Central memory CD4-positive, alpha-beta T cell (primary cell): ENCODE measurements around the gene TOPBP1.
"Not testable (repeated sequence)": the region's sequence is repeated elsewhere in the genome, so short reads cannot be mapped to it uniquely, and the experiment has no call there.

Source experiments
- DNase-seq: peaks from one replicate; pipeline ENCODE4 v3.0.0; 2022
- total RNA-seq, 3 experiments: gene quantifications; one replicate each; lab custom pipeline; 2026; lab: John Stamatoyannopoulos, UW

TOPBP1 gene
- total RNA-seq, result 100 to 212 (median 103) reads per million in 3 experiments

- DNase-seq, result peak; percentile 79
Measured at GRCh38 chr3:133661454-133662277, at the start of gene TOPBP1. TOPBP1 (minus strand) TSS chr3:133661941; CDS start chr3:133661127, 814 bp downstream.

GRCh38 chr3:133711013-133711412, 49.3 kb upstream of the TOPBP1 start:
- DNase-seq, result no peak

- DNase-seq, result no peak
Measured at GRCh38 chr3:133709139-133709750, 47.5 kb upstream of the TOPBP1 start.

GRCh38 chr3:133706033-133706432, 44.3 kb upstream of the TOPBP1 start:
- no peak for DNase-seq

GRCh38 chr3:133703915-133704314, 42.2 kb upstream of the TOPBP1 start:
- DNase-seq, result no peak

GRCh38 chr3:133701435-133702358, 40.0 kb upstream of the TOPBP1 start:
- no peak for DNase-seq

- no peak for DNase-seq
Measured at GRCh38 chr3:133700351-133700750, 38.6 kb upstream of the TOPBP1 start.

GRCh38 chr3:133699903-133700302, 38.2 kb upstream of the TOPBP1 start:
- DNase-seq, result no peak

GRCh38 chr3:133699467-133699866, 37.7 kb upstream of the TOPBP1 start:
- DNase-seq, result no peak

GRCh38 chr3:133697960-133698359, 36.2 kb upstream of the TOPBP1 start:
- DNase-seq, result no peak

GRCh38 chr3:133695560-133696171, 33.9 kb upstream of the TOPBP1 start:
- DNase-seq, result no peak

GRCh38 chr3:133694288-133695268, 32.8 kb upstream of the TOPBP1 start:
- DNase-seq, result no peak

GRCh38 chr3:133693821-133694220, 32.1 kb upstream of the TOPBP1 start:
- DNase-seq, result no peak

- no peak for DNase-seq
Measured at GRCh38 chr3:133692759-133693158, 31.0 kb upstream of the TOPBP1 start.

GRCh38 chr3:133691273-133692107, 29.7 kb upstream of the TOPBP1 start:
- DNase-seq, result no peak

GRCh38 chr3:133677993-133678392, 16.3 kb upstream of the TOPBP1 start:
- DNase-seq, result not testable (repeated sequence)

- DNase-seq, result no peak
Measured at GRCh38 chr3:133676336-133677118, 14.8 kb upstream of the TOPBP1 start.

GRCh38 chr3:133675631-133676335, 14.0 kb upstream of the TOPBP1 start:
- no peak for DNase-seq
